ENCODE data around the gene GRM7. TPM values are rescaled to one million over a fixed set of nuclear protein-coding genes. Genes with fewer than 3 reads are reported as not detected.

Gene GRM7
- polyA plus RNA-seq, 4 donors: 0.01 to 0.30 TPM; not detected in 2

DNA sequence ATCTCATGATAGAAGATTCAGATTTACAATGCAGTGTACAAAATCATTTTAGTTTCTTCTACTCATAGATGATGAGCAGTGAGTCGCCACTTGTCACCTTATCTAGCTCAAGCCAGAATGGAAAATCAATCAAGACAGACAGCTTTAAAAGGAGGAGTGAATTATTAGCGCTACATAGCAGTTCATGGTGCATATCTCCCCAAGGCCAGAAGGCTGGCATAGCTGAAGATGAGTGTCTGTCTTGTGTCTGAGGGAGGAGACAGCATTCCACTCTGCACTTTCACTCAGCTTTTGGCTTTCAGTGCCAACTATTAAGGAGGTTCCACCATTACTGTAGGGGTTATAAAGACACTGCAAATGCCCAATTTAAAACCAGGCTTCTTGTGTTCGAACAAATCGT, 836.6 kb downstream of the GRM7 start:
- H3K9me3 ChIP-seq (ENCODE audit: control insufficient read depth in 2 of 2, insufficient read depth in 1 of 2, low read depth in 1 of 2, low read length in 1 of 2): no peaks in the 10 kb centered on the region
- no peaks in the 10 kb centered on the region for H3K4me1 ChIP-seq (ENCODE audit: control insufficient read depth in 3 of 3, insufficient read depth in 2 of 3, low read depth in 1 of 3, low read length in 2 of 3)
- DNase-seq (no peak), FAIRE-seq (no peak)
- no peaks in the 10 kb centered on the region for H3K27me3 ChIP-seq (ENCODE audit: control insufficient read depth in 3 of 3, insufficient read depth in 3 of 3, low read length in 3 of 3)
- WGBS, 3 donors: 79 to 82% (median 79%) methylated on average over 4 of the region's 4 CpGs
- no peak overlapping the region for H3K4me3 ChIP-seq (ENCODE audit: low read depth in 1 of 3, low read length in 3 of 3)
- H3K36me3 ChIP-seq (ENCODE audit: control insufficient read depth in 3 of 3, insufficient read depth in 2 of 3, low read depth in 1 of 3, low read length in 3 of 3): no peaks in the 10 kb centered on the region
- no peak overlapping the region for H3K27ac ChIP-seq (ENCODE audit: low read depth in 1 of 3, low read length in 2 of 3)

DNA sequence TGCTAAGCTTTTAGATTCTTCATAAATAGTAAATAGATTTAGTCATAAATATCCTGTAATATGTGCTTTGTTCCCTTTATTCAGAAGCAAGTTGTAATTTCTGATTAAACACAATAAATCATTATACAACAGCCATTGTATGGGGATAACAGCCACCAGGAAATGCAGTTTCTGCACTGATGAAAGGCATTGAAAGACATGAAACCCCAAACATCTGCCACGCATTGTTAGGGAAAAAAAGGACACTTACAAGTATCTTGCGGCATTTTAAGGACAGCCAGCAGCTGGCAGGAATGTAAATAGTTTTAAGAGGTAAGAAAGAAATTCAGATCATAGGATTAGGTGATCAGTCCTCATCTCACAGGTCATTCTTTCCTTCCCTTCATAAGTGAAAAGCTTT, 839.6 kb downstream of the GRM7 start:
- no peaks in the 10 kb centered on the region for H3K9me3 ChIP-seq (ENCODE audit: control insufficient read depth in 2 of 2, insufficient read depth in 1 of 2, low read depth in 1 of 2, low read length in 1 of 2)
- H3K4me3 ChIP-seq (ENCODE audit: low read depth in 1 of 3, low read length in 3 of 3): no peak overlapping the region
- no peak for FAIRE-seq
- no peak overlapping the region for H3K27ac ChIP-seq (ENCODE audit: low read depth in 1 of 3, low read length in 2 of 3)
- no peak for DNase-seq
- H3K27me3 ChIP-seq (ENCODE audit: control insufficient read depth in 3 of 3, insufficient read depth in 3 of 3, low read length in 3 of 3): no peaks in the 10 kb centered on the region
- WGBS, 3 donors: 42 to 64% (median 45%) methylated on average over 2 of the region's 2 CpGs
- H3K4me1 ChIP-seq (ENCODE audit: control insufficient read depth in 3 of 3, insufficient read depth in 2 of 3, low read depth in 1 of 3, low read length in 2 of 3): no peaks in the 10 kb centered on the region
- no peaks in the 10 kb centered on the region for H3K36me3 ChIP-seq (ENCODE audit: control insufficient read depth in 3 of 3, insufficient read depth in 2 of 3, low read depth in 1 of 3, low read length in 3 of 3)

DNA sequence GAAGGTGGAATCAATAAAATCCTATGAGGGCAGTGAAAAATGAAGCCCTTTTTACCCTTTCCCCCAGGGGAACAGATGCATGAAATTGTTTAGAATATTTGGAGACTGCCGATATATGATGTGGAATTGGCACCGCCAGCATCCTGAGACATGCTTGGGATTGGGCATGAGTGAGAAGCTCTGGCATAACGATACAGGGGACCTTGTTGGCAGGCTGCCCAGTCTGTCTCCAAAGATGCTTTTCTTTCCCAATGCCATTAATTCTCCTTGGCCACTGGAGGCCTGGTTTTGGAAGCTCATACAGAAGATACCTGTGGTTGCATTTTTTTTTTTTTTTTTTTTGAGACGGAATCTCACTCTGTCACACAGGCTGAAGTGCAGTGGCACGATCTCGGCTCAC, 840.1 kb downstream of the GRM7 start:
- no peak overlapping the region for H3K27ac ChIP-seq (ENCODE audit: low read depth in 1 of 3, low read length in 2 of 3)
- H3K4me3 ChIP-seq (ENCODE audit: low read depth in 1 of 3, low read length in 3 of 3): no peak overlapping the region
- H3K4me1 ChIP-seq (ENCODE audit: control insufficient read depth in 3 of 3, insufficient read depth in 2 of 3, low read depth in 1 of 3, low read length in 2 of 3): no peaks in the 10 kb centered on the region
- no peaks in the 10 kb centered on the region for H3K9me3 ChIP-seq (ENCODE audit: control insufficient read depth in 2 of 2, insufficient read depth in 1 of 2, low read depth in 1 of 2, low read length in 1 of 2)
- no peaks in the 10 kb centered on the region for H3K36me3 ChIP-seq (ENCODE audit: control insufficient read depth in 3 of 3, insufficient read depth in 2 of 3, low read depth in 1 of 3, low read length in 3 of 3)
- DNase-seq: no peak
- H3K27me3 ChIP-seq (ENCODE audit: control insufficient read depth in 3 of 3, insufficient read depth in 3 of 3, low read length in 3 of 3): no peaks in the 10 kb centered on the region
- FAIRE-seq: no peak
- 76 to 87% (median 87%) methylated on average over 5 to 6 of the region's 6 CpGs for WGBS, 3 donors

DNA sequence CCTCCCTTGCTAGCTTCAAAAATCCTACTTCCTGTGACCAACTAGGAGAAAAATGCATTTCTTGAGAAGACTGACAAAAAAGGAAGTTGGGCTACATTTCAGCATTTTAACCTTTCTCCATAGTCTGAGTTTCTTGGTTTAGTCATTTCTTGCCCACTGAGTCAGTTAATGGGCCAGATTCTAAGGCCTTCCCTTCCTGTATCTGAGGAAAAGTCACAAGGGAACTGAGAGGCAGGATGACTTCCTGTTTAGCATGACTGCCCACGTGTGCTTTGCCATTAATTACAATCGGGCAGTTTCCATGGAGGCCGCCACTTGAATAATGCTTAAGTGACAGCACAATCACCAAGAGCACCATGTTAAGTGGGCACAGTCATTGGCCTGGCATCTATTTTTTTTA, 846.3 kb downstream of the GRM7 start:
- Histone ChIP-seq H3K27me3 (ENCODE audit: control insufficient read depth in 3 of 3, insufficient read depth in 3 of 3, low read length in 3 of 3) (no peaks in the 10 kb centered on the region), H3K27ac (ENCODE audit: low read depth in 1 of 3, low read length in 2 of 3) (no peak overlapping the region), H3K4me3 (ENCODE audit: low read depth in 1 of 3, low read length in 3 of 3) (no peak overlapping the region), H3K36me3 (ENCODE audit: control insufficient read depth in 3 of 3, insufficient read depth in 2 of 3, low read depth in 1 of 3, low read length in 3 of 3) (no peaks in the 10 kb centered on the region), H3K9me3 (ENCODE audit: control insufficient read depth in 2 of 2, insufficient read depth in 1 of 2, low read depth in 1 of 2, low read length in 1 of 2) (no peaks in the 10 kb centered on the region), H3K4me1 (ENCODE audit: control insufficient read depth in 3 of 3, insufficient read depth in 2 of 3, low read depth in 1 of 3, low read length in 2 of 3) (no peaks in the 10 kb centered on the region)
- DNase-seq (no peak), FAIRE-seq (no peak)
- WGBS, 3 donors: 64 to 84% (median 75%) methylated on average over 3 of the region's 3 CpGs

DNA sequence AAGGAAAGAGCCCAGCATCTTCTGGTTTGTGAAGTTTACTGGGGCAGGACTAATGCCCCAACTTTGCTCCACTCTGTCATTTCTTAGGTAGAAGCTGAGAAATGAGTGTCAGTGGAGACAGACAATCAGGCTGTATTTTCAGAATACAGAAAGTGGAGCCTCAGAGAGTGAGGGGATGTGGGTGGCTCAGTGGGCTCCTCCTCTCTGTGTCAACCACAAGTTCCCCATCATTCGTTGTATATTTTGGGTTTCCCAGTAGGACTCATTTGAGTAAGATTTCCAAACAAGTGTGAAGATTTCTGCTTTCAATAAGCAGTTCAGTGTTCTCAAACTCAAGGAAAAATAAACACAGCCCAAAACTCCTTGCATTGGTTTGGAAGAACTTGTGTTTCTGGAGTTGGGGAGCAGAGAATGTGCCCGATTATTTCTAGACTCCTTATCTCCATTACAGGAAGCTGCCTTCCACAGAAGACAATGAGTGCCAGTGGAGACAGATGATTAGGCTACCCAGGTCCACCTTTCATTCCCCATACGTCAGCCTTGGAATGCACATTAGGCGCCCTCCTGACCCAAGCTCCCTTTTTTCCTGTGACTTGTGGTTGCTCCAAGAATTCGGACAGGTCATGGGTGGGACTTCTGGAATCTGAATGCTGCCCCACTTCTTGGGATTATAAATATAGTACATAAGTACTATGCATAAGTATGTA, 848.6 kb downstream of the GRM7 start:
- H3K36me3 ChIP-seq (ENCODE audit: control insufficient read depth in 3 of 3, insufficient read depth in 2 of 3, low read depth in 1 of 3, low read length in 3 of 3): no peaks in the 10 kb centered on the region
- DNase-seq (no peak), FAIRE-seq (no peak)
- no peaks in the 10 kb centered on the region for H3K4me1 ChIP-seq (ENCODE audit: control insufficient read depth in 3 of 3, insufficient read depth in 2 of 3, low read depth in 1 of 3, low read length in 2 of 3)
- no peaks in the 10 kb centered on the region for H3K27me3 ChIP-seq (ENCODE audit: control insufficient read depth in 3 of 3, insufficient read depth in 3 of 3, low read length in 3 of 3)
- no peak overlapping the region for H3K4me3 ChIP-seq (ENCODE audit: low read depth in 1 of 3, low read length in 3 of 3)
- no peak overlapping the region for H3K27ac ChIP-seq (ENCODE audit: low read depth in 1 of 3, low read length in 2 of 3)
- WGBS, 3 donors: 45 to 60% (median 55%) methylated on average over 5 of the region's 5 CpGs
- H3K9me3 ChIP-seq (ENCODE audit: control insufficient read depth in 2 of 2, insufficient read depth in 1 of 2, low read depth in 1 of 2, low read length in 1 of 2): no peaks in the 10 kb centered on the region

DNA sequence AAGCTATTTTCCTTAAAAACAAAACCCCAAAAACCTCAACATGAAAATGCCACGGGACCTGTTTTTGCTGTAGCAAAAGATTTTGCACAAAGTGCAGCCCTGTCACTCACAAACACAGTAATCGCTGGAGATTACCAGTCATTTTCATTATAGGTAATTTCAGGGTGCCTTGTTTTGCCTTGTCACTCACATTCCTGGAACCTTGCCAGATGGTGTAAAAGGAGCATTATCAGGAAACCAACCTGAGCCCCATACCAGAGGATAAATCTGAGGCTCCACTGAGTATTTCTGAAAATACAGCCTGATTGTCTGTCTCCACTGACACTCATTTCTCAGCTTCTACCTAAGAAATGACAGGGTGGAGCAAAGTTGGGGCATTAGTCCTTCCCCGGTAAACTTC, 849.4 kb downstream of the GRM7 start:
- Histone ChIP-seq H3K9me3 (ENCODE audit: control insufficient read depth in 2 of 2, insufficient read depth in 1 of 2, low read depth in 1 of 2, low read length in 1 of 2) (no peaks in the 10 kb centered on the region), H3K27ac (ENCODE audit: low read depth in 1 of 3, low read length in 2 of 3) (no peak overlapping the region), H3K4me3 (ENCODE audit: low read depth in 1 of 3, low read length in 3 of 3) (no peak overlapping the region), H3K27me3 (ENCODE audit: control insufficient read depth in 3 of 3, insufficient read depth in 3 of 3, low read length in 3 of 3) (no peaks in the 10 kb centered on the region), H3K4me1 (ENCODE audit: control insufficient read depth in 3 of 3, insufficient read depth in 2 of 3, low read depth in 1 of 3, low read length in 2 of 3) (no peaks in the 10 kb centered on the region), H3K36me3 (ENCODE audit: control insufficient read depth in 3 of 3, insufficient read depth in 2 of 3, low read depth in 1 of 3, low read length in 3 of 3) (no peaks in the 10 kb centered on the region)
- DNase-seq: peak; percentile 22 to 31
- FAIRE-seq: no peak
- WGBS, 3 donors: 29 to 66% (median 35%) methylated on average over 3 of the region's 3 CpGs

DNA sequence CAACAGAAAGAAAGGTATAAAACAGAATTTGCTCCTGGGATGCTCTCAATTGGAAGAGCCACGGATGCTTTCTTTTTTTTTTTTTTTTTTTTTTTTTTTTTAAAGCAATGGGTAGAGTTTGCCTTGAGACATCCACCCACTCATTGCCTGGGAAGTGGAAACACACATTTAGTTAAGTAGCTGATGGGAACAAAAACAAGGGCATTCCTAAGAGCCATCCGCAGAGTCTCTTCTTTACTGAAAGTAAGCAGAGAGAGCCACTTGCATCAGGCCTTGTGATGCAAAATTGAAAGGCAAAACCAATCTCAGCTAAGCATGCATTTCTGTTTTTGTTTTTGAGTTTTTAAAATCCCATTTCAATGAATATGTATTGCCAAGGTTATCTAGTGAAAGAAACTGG, 852.8 kb downstream of the GRM7 start:
- H3K36me3 ChIP-seq (ENCODE audit: control insufficient read depth in 3 of 3, insufficient read depth in 2 of 3, low read depth in 1 of 3, low read length in 3 of 3): no peaks in the 10 kb centered on the region
- no peak for FAIRE-seq
- 87 to 90% (median 87%) methylated on average over 2 of the region's 2 CpGs for WGBS, 3 donors

DNA sequence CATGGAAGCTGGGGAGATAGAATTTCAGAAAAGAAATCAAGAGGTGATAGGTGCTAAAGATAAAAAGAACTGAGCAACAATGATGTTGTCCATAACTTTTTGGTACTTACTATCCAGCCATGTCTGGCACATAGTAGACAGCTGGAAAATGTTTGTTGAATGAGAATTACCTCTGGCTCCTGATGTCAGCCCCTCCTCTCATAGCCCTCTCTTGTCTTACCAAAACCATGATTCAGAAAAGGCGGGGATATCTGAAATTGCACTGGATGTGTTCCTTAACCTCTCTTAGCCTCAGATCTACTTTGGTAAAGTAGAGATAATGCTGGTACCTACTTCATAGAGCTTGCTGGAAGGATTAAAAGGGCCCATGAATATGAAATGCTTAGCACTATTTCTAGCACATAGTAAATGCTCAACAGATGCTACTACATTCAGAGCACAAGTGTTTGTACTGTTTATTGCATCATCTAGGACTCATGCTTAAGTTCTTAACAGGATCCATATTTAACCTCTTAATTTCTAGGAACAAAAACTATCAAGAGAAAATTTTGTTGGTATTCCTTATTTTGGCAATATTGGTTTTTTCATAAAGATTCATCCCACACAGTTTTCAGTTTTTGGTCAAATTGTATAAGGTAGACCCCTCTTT, 859.9 kb downstream of the GRM7 start:
- Histone ChIP-seq H3K4me1 (ENCODE audit: control insufficient read depth in 3 of 3, insufficient read depth in 2 of 3, low read depth in 1 of 3, low read length in 2 of 3) (no peaks in the 10 kb centered on the region), H3K4me3 (ENCODE audit: low read depth in 1 of 3, low read length in 3 of 3) (no peak overlapping the region), H3K9me3 (ENCODE audit: control insufficient read depth in 2 of 2, insufficient read depth in 1 of 2, low read depth in 1 of 2, low read length in 1 of 2) (no peaks in the 10 kb centered on the region), H3K27ac (ENCODE audit: low read depth in 1 of 3, low read length in 2 of 3) (no peak overlapping the region), H3K36me3 (ENCODE audit: control insufficient read depth in 3 of 3, insufficient read depth in 2 of 3, low read depth in 1 of 3, low read length in 3 of 3) (no peaks in the 10 kb centered on the region), H3K27me3 (ENCODE audit: control insufficient read depth in 3 of 3, insufficient read depth in 3 of 3, low read length in 3 of 3) (peaks cover 0 to 2% (median 0%) of the 10 kb centered on the region in 3 donors)
- FAIRE-seq (no peak), DNase-seq (no peak)
- WGBS, 3 donors: 79 to 84% (median 82%) methylated on average over 1 of the region's 1 CpG

More for the DNA sequence above, 852.8 kb downstream of the GRM7 start:
- no peak overlapping the region for H3K4me3 ChIP-seq (ENCODE audit: low read depth in 1 of 3, low read length in 3 of 3)
- no peaks in the 10 kb centered on the region for H3K27me3 ChIP-seq (ENCODE audit: control insufficient read depth in 3 of 3, insufficient read depth in 3 of 3, low read length in 3 of 3)
- H3K27ac ChIP-seq (ENCODE audit: low read depth in 1 of 3, low read length in 2 of 3): no peak overlapping the region
- no peaks in the 10 kb centered on the region for H3K4me1 ChIP-seq (ENCODE audit: control insufficient read depth in 3 of 3, insufficient read depth in 2 of 3, low read depth in 1 of 3, low read length in 2 of 3)
- H3K9me3 ChIP-seq (ENCODE audit: control insufficient read depth in 2 of 2, insufficient read depth in 1 of 2, low read depth in 1 of 2, low read length in 1 of 2): no peaks in the 10 kb centered on the region
- no peak for DNase-seq

DNA sequence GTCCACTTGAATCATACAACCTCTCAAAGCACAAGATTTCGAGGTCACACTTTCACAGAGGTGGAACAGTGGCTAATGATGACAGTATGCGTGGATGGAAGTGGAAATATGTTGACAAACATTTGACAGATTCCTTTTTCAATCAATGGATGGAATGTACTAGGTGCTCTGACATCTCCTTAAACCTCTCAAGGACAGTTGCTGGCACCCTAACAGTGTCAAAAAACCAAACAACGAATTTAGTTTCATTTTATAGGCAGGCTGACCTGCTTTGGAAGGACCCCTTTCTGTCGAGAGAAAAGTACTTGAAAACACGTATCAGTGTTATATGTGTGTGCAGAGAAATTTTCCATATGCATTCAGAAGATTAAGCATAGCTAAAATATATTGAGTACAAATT, 861.0 kb downstream of the GRM7 start:
- Histone ChIP-seq H3K4me3 (ENCODE audit: low read depth in 1 of 3, low read length in 3 of 3) (no peak overlapping the region), H3K27ac (ENCODE audit: low read depth in 1 of 3, low read length in 2 of 3) (no peak overlapping the region), H3K9me3 (ENCODE audit: control insufficient read depth in 2 of 2, insufficient read depth in 1 of 2, low read depth in 1 of 2, low read length in 1 of 2) (no peaks in the 10 kb centered on the region), H3K36me3 (ENCODE audit: control insufficient read depth in 3 of 3, insufficient read depth in 2 of 3, low read depth in 1 of 3, low read length in 3 of 3) (no peaks in the 10 kb centered on the region), H3K27me3 (ENCODE audit: control insufficient read depth in 3 of 3, insufficient read depth in 3 of 3, low read length in 3 of 3) (peaks cover 0 to 2% (median 0%) of the 10 kb centered on the region in 3 donors), H3K4me1 (ENCODE audit: control insufficient read depth in 3 of 3, insufficient read depth in 2 of 3, low read depth in 1 of 3, low read length in 2 of 3) (no peaks in the 10 kb centered on the region)
- no peak for DNase-seq
- 72 to 87% (median 76%) methylated on average over 5 of the region's 5 CpGs for WGBS, 3 donors
- no peak for FAIRE-seq
